HG03139 (cell line): ENCODE measurements around the gene SYT5.

Experiments
- ATAC-seq: cut with Tn5 transposase; IDR thresholded peaks from one replicate; pipeline ENCODE4 v1.9.1; 2021; ENCODE audit not compliant: unreplicated experiment

Gene SYT5

GRCh38 chr19:55147545-55148251, 32.4 kb downstream of the SYT5 start:
- ATAC-seq, result no peak

GRCh38 chr19:55146705-55147273, 33.3 kb downstream of the SYT5 start:
- ATAC-seq, result no peak

- ATAC-seq, result no peak
Observed at GRCh38 chr19:55146078-55146704, 33.9 kb downstream of the SYT5 start.

GRCh38 chr19:55145232-55145631, 34.9 kb downstream of the SYT5 start:
- ATAC-seq, result no peak

GRCh38 chr19:55141696-55142095, 38.4 kb downstream of the SYT5 start:
- ATAC-seq, result no peak

- ATAC-seq, result no peak
Observed at GRCh38 chr19:55137915-55138314, 42.2 kb downstream of the SYT5 start.

GRCh38 chr19:55136399-55137102, 43.5 kb downstream of the SYT5 start:
- ATAC-seq, result no peak

GRCh38 chr19:55134736-55135135, 45.4 kb downstream of the SYT5 start:
- no peak for ATAC-seq

- no peak for ATAC-seq
Observed at GRCh38 chr19:55133639-55134444, 46.2 kb downstream of the SYT5 start.

- ATAC-seq, result no peak
Observed at GRCh38 chr19:55132453-55133129, 47.5 kb downstream of the SYT5 start.

GRCh38 chr19:55131421-55131820, 48.7 kb downstream of the SYT5 start:
- ATAC-seq, result no peak
